ENCODE measurements around the gene SUB1.
"Not testable (repeated sequence)": the region's sequence is repeated elsewhere in the genome, so short reads cannot be mapped to it uniquely, and the experiment has no call there.

The SUB1 gene

DNA sequence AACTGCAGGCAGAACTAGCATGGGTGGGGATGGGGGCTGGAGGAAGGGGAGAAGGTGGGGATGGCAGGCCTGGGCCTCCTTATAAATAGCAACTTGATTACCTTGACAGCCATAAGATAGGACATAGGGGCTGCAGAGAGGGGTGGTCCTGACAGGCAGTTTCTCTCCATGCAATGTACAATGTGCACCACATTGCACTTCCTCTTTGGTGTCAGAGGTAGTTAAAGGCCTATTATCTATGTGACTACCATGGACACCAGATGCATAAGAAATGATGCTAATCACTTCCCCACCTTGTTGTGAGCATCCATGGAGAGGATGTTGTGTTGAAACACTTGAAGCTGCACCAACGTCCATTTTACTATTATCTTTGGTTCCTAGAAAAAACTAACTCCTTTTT is 20.2 kb upstream of the SUB1 start:
- in situ Hi-C loops (cut with MboI; ENCODE audit: low sequenced_read_pairs): no loop called here

DNA sequence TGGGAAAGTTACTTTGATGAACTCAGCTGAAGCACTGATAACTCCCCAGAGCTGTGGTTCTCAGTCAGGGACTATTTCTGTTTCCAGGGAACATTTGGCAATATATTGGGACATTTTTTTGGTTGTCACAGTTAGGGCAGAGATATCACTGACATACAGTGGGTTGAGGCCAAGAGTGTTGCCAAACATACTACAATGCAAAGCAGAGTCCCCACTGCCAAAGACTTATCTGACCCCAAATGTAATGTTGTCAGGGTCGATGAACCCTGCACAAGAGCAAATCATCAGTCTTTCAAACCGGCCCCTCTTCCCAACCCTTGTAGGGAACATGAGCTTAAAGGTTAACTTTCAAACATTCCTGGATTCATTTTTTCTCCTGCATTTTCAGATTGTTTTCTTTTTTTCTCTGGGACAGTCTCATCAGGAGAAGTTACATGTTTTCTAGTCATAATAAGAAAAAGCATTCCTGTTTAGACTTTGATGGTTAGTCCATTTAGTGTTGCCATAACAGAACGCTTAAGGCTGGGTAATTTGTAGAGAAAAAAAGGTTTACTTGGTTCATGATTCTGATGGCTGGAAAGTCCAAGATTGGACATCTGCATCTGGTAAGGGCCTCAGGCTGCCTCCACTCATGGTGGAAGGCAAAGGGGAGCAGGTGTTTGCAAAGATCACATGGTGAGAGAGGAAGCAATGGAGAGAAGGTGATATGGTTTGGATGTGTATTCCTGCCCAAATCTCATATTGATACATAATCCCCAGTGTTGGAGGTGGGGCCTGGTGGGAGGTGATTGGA is 18.8 kb upstream of the SUB1 start:
- in situ Hi-C loops (cut with MboI; ENCODE audit: low sequenced_read_pairs): no loop called here

- in situ Hi-C loops (cut with MboI; ENCODE audit: low sequenced_read_pairs): no loop called here
These were observed 14.2 kb upstream of the SUB1 start for GRCh38 chr5:32571128-32571527.

GRCh38 chr5:32572778-32573480 is 12.4 kb upstream of the SUB1 start:
- in situ Hi-C loops (cut with MboI; ENCODE audit: low sequenced_read_pairs): no loop called here

DNA sequence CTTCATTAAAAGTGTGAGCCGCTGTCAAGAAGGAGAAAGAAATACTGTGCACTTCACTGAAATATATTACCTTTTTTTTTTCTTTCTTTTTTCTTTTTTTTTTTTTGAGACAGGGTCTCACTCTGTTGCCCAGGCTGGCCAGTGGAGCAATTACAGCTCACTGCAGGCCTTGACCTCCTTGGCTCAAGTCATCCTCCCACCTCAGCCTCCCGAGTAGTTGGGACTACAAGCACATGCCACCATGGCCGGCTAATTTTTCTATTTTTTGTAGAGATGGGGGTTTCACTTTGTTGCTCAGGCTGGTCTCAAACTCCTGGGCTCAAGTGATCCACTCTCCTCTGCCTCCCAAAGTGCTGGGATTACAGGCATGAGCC is 11.9 kb upstream of the SUB1 start:
- in situ Hi-C loops (cut with MboI; ENCODE audit: low sequenced_read_pairs): not testable (repeated sequence)

- in situ Hi-C loops (cut with MboI; ENCODE audit: low sequenced_read_pairs): no loop called here
These were observed 10.7 kb upstream of the SUB1 start for GRCh38 chr5:32574540-32575175.

- in situ Hi-C loops (cut with MboI; ENCODE audit: low sequenced_read_pairs): no loop called here
These were observed 7.0 kb upstream of the SUB1 start for GRCh38 chr5:32578363-32578762.

- in situ Hi-C loops (cut with MboI; ENCODE audit: low sequenced_read_pairs): no loop called here
These were observed 6.6 kb upstream of the SUB1 start for GRCh38 chr5:32578764-32579163.

DNA sequence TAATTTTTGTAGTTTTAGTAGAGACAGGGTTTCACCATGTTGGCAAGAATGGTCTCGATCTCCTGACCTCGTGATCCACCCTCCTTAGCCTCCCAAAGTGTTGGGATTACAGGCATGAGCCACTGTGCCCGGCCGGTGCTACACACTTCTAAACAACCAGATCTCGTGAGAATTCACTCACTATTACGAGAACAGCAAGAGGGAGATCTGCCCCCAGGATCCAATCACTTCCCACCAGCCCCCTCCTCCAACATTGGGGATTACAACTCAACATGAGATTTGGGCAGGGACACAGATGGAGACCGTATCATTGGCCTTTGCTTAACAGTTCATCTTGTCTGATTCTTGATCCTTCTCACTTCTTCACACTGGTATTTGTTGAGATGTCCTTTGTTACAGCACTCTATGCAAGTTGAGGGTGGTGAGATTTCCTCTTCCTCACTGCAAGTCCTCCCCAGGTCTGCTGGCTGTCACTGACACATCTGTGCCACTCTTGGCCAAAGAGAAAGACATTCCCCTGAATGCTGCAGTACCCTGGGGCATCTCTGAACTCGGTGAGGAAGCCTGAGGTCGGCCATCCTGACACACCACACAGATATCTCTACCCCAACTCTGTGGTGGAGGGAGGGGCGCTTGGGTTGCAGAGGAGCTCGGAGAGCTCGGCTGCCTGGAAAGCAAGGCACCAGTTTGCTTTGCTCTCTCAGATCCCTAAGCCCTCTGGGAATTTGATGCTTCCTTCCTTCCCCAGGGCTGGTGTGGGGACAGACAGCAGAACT is 4.2 kb upstream of the SUB1 start:
- in situ Hi-C loops (cut with MboI; ENCODE audit: low sequenced_read_pairs): no loop called here

- in situ Hi-C loops (cut with MboI; ENCODE audit: low sequenced_read_pairs): no loop called here
These were observed 1.6 kb upstream of the SUB1 start for GRCh38 chr5:32583582-32584232.

GRCh38 chr5:32584646-32585045 is 711 bp upstream of the SUB1 start:
- in situ Hi-C loops (cut with MboI; ENCODE audit: low sequenced_read_pairs): no loop called here

DNA sequence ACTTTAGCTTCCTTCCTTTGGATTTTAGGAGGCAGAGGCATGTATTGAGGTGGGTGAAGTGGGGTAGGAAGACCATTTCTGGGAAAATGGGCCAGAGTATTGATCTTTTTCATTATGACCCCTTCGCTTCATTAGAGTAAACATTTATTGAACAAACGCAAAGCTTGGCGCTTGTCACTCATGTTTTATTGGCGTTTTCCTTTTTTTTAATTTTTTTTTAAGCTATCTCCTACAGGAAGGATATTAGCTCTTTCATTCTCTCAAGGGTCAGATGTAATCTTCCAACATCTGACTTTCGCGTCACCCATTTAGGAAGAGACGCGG is 273 bp upstream of the SUB1 start:
- in situ Hi-C loops (cut with MboI; ENCODE audit: low sequenced_read_pairs): no loop called here

GRCh38 chr5:32586276-32586599 is 881 bp downstream of the SUB1 start:
- in situ Hi-C loops (cut with MboI; ENCODE audit: low sequenced_read_pairs): no loop called here

DNA sequence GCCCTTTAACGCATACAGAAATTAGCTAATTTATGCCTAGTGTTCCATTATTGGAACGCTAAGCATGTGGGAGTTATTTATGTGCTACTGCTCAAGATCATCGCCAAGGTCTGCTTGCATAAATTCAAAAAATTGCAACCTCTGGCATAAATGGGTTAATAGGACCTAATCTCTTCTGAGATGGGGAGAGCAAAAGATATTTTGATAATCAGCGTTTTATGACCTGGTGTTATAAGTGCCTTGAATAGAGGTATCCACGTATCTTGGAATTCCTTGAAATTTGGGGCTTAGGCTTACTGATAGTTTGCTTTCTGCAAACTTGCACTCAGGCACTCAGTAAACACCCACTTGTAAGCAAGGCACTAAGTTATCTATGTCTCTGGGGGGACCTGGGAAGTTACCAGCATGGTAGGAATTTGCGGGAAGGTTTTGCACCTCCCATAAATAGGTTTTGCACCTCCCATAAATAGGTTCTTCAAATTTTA is 1.8 kb downstream of the SUB1 start:
- in situ Hi-C loops (cut with MboI; ENCODE audit: low sequenced_read_pairs): no loop called here

DNA sequence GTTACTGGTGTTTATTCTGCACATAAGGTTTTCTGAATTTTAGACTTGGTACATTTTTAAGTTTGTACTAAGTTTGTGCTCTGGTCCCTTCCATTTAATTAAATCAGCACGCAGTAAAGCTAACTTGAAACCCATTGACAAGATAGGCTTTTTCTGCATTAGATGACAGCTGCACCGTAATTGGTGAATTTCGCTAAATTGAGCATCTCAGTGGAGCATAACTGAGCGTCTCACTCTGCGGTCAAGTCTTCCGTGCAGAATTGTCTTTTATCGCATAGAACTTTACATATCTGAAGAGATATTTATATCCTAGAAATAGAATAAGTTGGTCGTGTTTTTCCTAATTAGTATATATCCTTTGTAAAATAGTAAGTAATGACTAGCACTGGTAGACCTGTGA is 4.1 kb downstream of the SUB1 start:
- in situ Hi-C loops (cut with MboI; ENCODE audit: low sequenced_read_pairs): no loop called here

DNA sequence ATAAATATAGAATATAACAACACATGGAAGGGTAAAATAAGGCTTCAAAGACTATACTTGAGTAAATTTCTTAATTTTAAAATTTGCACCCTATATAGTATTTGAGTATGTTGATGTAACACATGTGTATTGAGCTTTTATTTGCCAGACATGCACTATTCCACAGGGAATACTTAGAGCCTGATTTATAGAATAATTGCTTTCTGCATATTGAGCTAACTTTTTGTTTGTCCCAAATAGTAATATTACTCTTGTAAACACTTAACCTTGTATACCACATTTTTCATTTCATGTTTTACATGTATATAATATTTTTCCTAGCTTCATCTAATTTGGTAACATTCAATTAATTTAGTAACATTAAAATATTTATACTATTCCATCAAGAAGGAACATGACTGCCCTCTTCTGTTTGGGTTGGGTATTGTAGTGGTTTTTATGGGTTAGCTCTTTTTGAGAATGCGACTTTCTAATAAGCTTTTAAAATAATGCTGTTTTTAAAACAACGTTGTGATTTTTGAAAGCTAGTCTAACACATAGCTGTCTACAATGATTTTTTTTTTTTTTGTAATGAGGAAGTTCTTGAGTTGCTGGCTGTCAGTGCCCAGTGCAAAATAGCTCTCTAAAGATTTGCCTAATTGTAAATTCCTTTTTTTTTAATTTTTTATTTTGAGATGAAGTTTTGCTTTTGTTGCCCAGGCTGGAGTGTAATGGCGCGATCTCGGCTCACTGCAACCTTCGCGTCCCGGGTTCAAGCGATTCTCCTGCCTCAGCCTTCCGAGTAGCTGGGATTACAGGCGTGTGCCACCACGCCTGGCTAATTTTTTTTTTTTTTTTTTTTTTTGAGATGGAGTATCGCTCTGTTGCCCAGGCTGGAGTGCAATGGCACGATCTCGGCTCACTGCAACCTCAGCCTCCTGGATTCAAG is 4.8 kb downstream of the SUB1 start:
- in situ Hi-C loops (cut with MboI; ENCODE audit: low sequenced_read_pairs): no loop called here

- in situ Hi-C loops (cut with MboI; ENCODE audit: low sequenced_read_pairs): no loop called here
These were observed 9.8 kb downstream of the SUB1 start for GRCh38 chr5:32595118-32595517.

DNA sequence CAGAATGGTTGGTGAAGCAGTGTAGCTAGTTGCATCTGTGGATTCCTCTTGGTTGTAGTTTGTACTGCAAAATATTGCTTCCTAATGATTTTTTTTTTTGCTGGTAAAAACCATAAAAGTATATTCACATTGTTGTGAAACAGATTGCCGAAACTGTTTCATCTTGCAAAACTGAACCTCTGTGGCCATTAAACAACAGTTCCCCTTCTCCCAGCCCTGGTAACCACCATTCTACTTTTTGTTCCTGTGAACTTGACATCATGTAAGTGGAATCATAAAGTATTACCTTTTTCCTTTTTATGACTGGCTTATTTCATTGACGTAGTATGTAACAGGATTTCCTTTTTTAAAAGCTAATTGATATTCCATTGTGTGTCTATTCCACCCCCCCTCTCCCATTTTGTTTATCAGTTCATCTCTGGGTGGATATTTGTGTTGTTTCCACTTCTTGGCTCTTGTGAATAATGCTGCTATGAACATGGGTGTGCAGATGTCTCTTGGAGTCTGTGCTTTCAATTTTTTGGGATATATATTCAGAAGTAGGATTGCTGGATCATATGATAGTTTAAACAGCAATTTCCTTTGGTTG is 11.8 kb downstream of the SUB1 start:
- in situ Hi-C loops (cut with MboI; ENCODE audit: low sequenced_read_pairs): no loop called here

GRCh38 chr5:32598260-32598937 is 13.0 kb downstream of the SUB1 start:
- in situ Hi-C loops (cut with MboI; ENCODE audit: low sequenced_read_pairs): no loop called here
